ENCODE results near the gene TOGARAM2. TPM values are rescaled to one million over a fixed set of nuclear protein-coding genes. Genes with fewer than 3 reads are reported as not detected.

Gene TOGARAM2
- total RNA-seq, 1 donor from 2014 or later = 0.35 TPM

DNA sequence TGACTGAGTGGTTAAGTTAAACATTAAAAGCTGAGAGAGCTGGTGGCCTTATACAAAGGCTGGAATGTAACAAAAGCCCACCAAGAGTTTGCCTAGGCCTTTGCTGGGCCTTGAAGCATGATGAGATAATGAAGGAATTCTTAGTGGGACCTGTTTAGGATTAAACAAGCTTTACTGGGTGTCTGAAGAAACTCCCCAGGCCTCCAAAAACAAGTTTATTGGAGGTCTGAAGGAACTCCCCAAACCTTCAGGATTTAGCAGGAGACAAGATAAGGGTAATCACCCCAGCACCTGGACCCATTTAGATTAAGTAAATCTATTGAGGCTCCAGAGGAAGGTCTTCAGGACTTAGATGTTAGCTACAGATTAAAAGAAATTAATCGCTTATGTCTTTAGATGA is 74.5 kb downstream of the TOGARAM2 start:
- TF ChIP-seq, protein P1, sequence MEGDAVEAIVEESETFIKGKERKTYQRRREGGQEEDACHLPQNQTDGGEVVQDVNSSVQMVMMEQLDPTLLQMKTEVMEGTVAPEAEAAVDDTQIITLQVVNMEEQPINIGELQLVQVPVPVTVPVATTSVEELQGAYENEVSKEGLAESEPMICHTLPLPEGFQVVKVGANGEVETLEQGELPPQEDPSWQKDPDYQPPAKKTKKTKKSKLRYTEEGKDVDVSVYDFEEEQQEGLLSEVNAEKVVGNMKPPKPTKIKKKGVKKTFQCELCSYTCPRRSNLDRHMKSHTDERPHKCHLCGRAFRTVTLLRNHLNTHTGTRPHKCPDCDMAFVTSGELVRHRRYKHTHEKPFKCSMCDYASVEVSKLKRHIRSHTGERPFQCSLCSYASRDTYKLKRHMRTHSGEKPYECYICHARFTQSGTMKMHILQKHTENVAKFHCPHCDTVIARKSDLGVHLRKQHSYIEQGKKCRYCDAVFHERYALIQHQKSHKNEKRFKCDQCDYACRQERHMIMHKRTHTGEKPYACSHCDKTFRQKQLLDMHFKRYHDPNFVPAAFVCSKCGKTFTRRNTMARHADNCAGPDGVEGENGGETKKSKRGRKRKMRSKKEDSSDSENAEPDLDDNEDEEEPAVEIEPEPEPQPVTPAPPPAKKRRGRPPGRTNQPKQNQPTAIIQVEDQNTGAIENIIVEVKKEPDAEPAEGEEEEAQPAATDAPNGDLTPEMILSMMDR (conservative IDR thresholded peaks at IDR 0.05) = no peak
- Mint-ChIP-seq H3K27me3 (ENCODE audit: low read depth) (no peaks in the 10 kb centered on the region), H3K27ac (ENCODE audit: unreplicated experiment) (no peak overlapping the region), H3K9me3 (no peaks in the 10 kb centered on the region), H3K36me3 (ENCODE audit: low read depth) (no peaks in the 10 kb centered on the region), H3K4me1 (peaks cover 16% of the 10 kb centered on the region), H3K4me3 (no peak overlapping the region)
- DNase-seq (ENCODE audit: low read depth, low spot score) = no peak

DNA sequence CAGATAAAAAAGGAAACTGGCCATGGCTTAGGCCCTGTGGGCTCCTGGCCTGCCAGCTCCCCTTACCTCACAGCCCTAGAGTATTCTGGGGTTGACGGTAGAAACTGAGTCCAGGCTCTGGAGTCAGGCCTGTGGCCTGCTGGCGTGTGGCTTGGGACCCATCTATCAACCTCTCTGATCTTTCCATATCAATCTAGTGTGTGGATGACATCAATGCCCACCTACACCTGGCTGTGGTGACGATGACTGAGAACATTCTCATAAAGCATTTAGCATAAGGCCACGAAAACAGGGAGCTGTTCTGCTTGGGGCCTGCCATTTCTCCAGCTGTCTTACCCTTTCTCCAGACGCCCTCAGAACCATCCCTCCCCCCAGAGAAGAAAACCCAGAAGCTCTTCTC is 75.4 kb downstream of the TOGARAM2 start:
- H3K36me3 Mint-ChIP-seq (ENCODE audit: low read depth) = no peaks in the 10 kb centered on the region
- H3K4me3 Mint-ChIP-seq = no peak overlapping the region
- H3K27me3 Mint-ChIP-seq (ENCODE audit: low read depth) = no peaks in the 10 kb centered on the region
- H3K27ac Mint-ChIP-seq (ENCODE audit: unreplicated experiment) = no peak overlapping the region
- TF ChIP-seq, protein P1 (conservative IDR thresholded peaks at IDR 0.05) = no peak
- no peaks in the 10 kb centered on the region for H3K9me3 Mint-ChIP-seq
- DNase-seq (ENCODE audit: low read depth, low spot score) = no peak
- peaks cover 22% of the 10 kb centered on the region for H3K4me1 Mint-ChIP-seq

DNA sequence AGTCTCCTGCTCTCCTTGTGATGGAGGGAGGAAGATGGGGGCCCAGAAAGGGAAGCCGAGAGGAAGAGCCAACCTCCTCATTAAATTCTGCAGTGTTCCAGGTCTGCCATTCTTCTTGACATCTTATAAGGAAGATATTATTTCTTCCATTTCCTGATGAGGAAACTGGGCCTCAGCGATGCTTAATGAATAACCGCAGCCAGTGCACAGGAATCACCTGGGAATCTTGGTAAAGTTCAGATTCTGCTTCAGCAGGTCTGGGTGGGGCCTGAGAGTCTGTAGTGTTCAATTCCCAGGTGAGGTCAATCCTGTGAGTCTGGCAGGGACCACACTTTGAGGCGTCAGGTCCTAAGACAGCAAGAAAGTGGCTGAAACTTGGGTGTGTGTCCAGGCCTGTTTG is 75.9 kb downstream of the TOGARAM2 start:
- Mint-ChIP-seq H3K4me3 (no peak overlapping the region), H3K27ac (ENCODE audit: unreplicated experiment) (no peak overlapping the region), H3K27me3 (ENCODE audit: low read depth) (no peaks in the 10 kb centered on the region), H3K9me3 (no peaks in the 10 kb centered on the region), H3K36me3 (ENCODE audit: low read depth) (no peaks in the 10 kb centered on the region), H3K4me1 (peaks cover 25% of the 10 kb centered on the region)
- TF ChIP-seq, protein P1 (conservative IDR thresholded peaks at IDR 0.05) = no peak
- DNase-seq (ENCODE audit: low read depth, low spot score) = no peak

DNA sequence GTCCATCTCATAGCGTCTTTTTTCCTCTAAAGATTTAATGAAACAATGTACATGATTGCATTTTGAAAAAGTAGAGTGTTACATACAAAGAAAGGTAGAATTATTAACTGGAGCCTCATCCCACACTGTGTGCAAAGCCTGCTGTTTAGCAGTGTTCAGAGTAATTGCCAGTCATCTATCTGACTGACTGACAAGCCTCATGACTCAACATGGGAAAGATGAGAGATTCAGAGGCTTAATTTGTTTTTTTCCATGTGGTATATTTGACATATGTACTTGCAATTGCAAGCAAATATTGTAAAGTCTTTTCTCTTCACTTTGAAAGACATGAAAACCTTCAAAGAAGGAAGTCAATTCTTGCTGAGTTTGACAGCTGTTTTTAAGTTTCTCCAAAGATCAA is 78.5 kb downstream of the TOGARAM2 start:
- H3K4me1 Mint-ChIP-seq = peaks cover 32% of the 10 kb centered on the region
- H3K9me3 Mint-ChIP-seq = no peaks in the 10 kb centered on the region
- no peak overlapping the region for H3K4me3 Mint-ChIP-seq
- H3K36me3 Mint-ChIP-seq (ENCODE audit: low read depth) = no peaks in the 10 kb centered on the region
- no peaks in the 10 kb centered on the region for H3K27me3 Mint-ChIP-seq (ENCODE audit: low read depth)
- DNase-seq (ENCODE audit: low read depth, low spot score) = no peak
- H3K27ac Mint-ChIP-seq (ENCODE audit: unreplicated experiment) = no peak overlapping the region
- TF ChIP-seq, protein P1 (conservative IDR thresholded peaks at IDR 0.05) = no peak

DNA sequence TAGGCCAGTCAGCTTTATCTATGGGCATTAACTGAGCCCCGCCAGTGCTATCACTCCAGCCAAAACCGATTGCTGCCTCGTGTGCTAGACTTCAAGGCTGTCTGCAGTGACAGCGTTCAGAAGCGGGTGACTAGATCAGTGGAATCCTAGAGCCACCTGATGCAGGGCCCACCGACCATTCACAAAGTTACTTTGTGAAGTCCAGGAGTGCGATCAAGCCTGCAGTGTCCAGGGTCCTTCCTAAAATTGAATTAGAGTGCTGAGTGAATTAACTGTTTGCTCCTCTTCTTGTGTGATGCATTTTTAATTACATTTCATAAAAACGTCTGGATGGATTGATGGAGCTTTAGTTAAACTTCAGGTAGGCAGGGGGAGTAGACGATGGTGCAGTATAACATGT is 79.3 kb downstream of the TOGARAM2 start:
- Mint-ChIP-seq H3K27ac (ENCODE audit: unreplicated experiment) (no peak overlapping the region), H3K36me3 (ENCODE audit: low read depth) (no peaks in the 10 kb centered on the region), H3K4me1 (peaks cover 38% of the 10 kb centered on the region), H3K27me3 (ENCODE audit: low read depth) (no peaks in the 10 kb centered on the region), H3K4me3 (no peak overlapping the region), H3K9me3 (no peaks in the 10 kb centered on the region)
- TF ChIP-seq, protein P1 (conservative IDR thresholded peaks at IDR 0.05) = no peak
- DNase-seq (ENCODE audit: low read depth, low spot score) = no peak

DNA sequence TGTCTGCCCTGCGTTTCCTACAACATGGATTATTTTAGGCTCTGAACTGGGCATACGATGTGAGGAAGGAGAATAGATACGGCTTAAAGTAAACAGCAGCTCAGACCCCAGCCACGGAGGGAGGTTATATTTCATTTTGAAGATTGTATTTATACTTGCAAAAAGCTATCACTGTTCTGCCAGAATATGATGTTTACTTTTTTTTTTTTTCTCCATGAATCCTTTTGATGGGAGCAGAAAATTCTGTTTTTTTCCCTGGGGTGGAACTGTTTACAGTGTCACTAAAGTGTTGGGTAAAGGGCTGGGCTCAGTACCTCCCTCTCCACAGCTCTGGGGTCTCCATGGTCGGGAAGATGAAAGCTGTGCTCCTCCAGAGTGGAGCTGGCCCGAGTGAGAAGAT is 80.1 kb downstream of the TOGARAM2 start:
- H3K4me1 Mint-ChIP-seq = peaks cover 38% of the 10 kb centered on the region
- H3K4me3 Mint-ChIP-seq = no peak overlapping the region
- TF ChIP-seq, protein P1 (conservative IDR thresholded peaks at IDR 0.05) = no peak
- no peak for DNase-seq (ENCODE audit: low read depth, low spot score)
- H3K27ac Mint-ChIP-seq (ENCODE audit: unreplicated experiment) = no peak overlapping the region
- no peaks in the 10 kb centered on the region for H3K9me3 Mint-ChIP-seq
- no peaks in the 10 kb centered on the region for H3K36me3 Mint-ChIP-seq (ENCODE audit: low read depth)
- no peaks in the 10 kb centered on the region for H3K27me3 Mint-ChIP-seq (ENCODE audit: low read depth)

All from neural crest cell (in vitro differentiated cells).